GM19099 (cell line): Measurements from ENCODE around the gene HEPACAM.

Experiments used
- POLR2A ChIP-seq: IDR thresholded peaks from 3 replicates; pipeline ENCODE4 v1.6.1; 2011; ENCODE audit warnings: low read depth; ENCODE audit not compliant: insufficient read length; ENCODE audit errors: extremely low read depth

The HEPACAM gene

GRCh38 chr11:124923296-124923695 lies 12.6 kb downstream of the HEPACAM start:
- no peak for TF ChIP-seq POLR2A

DNA sequence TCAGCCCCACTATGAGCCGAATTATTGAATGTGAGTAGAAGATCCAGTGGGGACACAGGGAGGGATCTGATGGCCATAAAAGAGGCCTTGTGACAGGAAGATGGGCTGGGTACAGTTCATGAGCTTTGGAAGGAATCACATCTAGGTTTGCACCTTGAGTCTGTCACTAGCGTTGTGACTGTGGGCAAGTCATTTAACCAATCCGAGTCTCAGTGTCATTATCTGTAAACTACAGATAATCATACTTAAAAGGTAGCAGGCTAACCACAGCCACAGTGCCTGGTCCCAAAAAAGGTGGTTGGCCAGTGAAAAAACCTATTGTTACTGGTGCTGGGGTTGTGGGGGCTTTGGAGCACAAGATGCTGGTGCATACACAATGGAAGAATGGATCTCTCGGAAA lies 13.0 kb downstream of the HEPACAM start:
- no peak for TF ChIP-seq POLR2A

- TF ChIP-seq POLR2A: no peak
Observed at GRCh38 chr11:124920870-124921609, 14.8 kb downstream of the HEPACAM start.

DNA sequence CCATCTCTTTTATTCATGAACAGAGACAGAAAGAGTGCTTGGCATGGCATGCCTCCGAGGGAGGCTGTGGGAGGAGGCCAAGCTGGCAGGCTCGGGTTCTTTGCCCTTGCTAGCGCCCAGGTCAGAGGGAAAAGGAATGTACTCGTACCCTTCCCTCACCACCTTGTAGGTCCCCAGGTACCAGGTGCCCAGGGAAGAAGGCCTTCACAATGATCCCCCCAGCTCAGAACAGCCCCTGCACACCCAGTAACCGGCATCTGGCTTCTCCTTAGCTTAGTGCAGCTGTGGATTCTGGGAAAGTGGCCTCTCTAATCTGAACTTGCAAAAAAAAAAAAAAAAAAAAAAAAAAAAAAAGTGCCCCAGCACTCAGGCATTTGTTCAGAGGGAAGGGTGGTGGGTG lies 15.5 kb downstream of the HEPACAM start:
- no peak for TF ChIP-seq POLR2A

DNA sequence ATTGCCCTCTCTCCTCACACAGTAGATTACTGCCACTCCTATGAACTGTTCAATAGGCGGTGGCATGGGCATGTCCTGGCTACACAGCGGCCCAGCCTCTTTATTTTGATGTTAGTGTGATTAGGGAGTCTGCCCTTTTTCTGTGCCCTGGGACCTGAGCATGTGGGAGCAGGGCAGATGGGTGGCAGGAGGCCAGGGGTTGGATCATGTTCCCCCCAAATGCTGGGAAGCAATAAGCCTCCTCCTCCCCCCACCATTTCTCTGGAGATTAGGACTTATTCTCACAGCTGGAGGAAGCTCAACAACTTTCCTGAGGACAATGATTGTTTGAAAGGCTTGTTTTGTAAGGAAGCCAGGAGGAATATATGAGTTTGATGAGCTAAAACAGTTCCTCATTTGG lies 15.9 kb downstream of the HEPACAM start:
- TF ChIP-seq POLR2A: no peak

GRCh38 chr11:124918950-124919349 lies 16.9 kb downstream of the HEPACAM start, which contains the start of gene HEPN1:
Gene HEPN1, plus strand, starts transcription at chr11:124919250.
- no peak for TF ChIP-seq POLR2A

DNA sequence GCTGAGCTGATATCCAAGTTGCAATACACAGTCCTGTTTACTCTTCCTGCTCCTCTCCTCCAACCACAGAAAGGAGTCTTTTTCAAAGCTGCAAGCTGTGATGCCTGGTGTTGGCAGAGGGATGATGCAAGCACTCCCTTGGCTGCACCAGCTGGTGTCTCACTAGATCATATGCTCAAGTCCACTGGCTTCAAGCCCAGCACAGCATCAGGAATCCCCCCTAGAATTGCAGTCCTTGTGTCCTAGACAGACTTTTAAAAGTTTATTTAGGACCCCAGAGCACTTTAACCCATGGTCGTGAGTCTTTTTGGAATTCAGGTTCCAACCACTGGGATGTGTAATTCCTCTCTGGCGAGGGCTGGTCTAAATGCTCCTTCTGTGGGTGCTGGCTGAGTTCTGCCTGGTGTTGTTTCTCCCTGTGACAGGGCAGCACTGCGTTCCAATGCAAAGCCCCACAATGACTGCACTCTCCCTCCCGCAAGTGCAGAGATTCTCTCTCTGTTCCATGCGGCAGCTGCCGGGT lies 18.7 kb downstream of the HEPACAM start:
- TF ChIP-seq POLR2A: no peak

DNA sequence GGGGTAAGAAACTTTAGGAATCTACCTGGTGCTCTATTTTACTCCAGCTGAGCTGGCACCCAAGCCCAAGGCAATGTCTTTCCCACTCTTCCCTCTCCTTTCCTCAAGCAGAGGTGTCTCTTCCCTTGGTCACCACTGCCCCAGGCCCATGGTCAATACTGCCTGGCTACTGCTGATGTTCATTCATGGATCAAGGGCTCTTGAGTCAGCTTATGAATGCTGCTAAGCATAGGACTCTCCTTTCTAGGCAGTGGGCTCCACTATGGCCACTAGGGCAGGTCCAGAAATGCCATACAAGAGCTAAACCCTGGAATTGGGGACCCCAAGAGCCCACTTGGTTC lies 19.5 kb downstream of the HEPACAM start:
- no peak for TF ChIP-seq POLR2A

GRCh38 chr11:124915541-124916369 lies 20.1 kb downstream of the HEPACAM start:
- no peak for TF ChIP-seq POLR2A

DNA sequence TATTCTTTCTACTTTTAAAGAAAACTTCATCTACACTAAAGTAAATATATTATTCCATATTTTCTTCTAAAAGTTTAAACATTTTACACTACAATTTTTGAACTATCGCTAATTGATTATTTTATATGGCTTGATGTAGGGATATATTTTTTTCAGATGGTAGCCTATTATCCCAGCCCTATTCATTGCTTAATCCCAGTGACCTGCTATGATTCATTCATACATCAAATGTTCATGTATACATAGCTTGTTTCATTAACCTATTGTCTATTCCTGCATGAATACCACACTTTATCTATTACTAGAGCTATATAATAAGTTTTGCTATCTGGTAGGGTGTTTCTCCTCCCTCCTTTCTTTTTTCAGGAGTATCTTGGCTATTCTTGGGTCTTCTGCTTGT lies 33.2 kb downstream of the HEPACAM start:
- TF ChIP-seq POLR2A: no peak

DNA sequence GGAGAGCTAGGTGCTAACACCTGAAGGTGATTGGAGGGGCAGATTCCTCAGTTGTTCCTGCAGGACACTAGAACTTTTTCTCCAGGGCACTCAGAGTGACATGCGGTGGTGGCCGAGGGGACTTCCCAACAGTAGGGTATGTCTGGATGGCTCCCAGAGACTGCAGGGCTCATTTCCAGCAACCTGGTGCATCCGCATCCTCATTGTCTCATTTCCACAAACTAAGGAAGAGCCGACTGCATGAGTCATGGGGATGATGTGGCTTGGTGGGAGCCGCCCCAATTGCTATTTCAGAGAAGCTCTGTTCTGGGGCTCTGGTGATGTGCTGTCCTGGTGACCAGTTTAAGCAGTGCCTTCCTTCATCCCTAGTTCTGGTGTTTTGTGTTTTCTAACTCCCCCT lies 35.4 kb downstream of the HEPACAM start:
- no peak for TF ChIP-seq POLR2A

DNA sequence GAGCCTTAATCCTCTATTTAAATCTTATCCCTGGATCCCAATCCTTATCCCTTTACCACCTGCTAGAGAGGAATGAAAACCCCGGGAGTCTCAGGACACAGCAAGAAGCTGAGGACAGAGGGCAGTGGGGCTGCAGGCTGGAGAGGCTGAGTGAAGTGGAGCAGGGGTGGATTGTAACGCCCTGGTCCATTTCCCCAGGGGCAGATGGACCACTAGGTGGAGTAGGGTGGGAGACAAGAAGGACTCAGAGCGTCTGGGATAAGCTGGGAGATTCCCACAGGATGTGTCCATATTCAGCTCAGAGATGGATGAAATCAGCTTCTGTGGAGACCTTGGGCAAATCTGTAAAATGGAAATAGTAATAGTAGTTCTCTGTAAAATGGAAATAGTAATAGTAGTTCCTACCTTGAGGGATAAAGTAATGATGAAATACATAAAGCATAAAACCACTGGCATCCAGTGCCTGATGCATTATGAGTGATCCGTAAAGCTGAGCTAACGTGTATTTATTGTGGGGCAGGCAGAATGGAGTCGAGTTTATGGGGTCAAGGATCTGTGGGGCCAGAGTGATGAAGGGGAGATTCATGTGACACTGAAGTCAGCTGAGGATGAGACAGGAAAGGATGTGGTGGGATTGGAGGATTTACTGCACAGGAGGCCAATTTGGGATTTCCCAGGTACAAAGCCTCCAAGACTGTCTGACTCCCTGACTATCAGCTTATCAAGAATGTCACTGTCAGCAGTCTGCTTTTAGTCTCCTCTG lies 36.3 kb downstream of the HEPACAM start:
- no peak for TF ChIP-seq POLR2A

GRCh38 chr11:124898711-124899110 lies 37.1 kb downstream of the HEPACAM start:
- TF ChIP-seq POLR2A: no peak

GRCh38 chr11:124898263-124898680 lies 37.6 kb downstream of the HEPACAM start:
- no peak for TF ChIP-seq POLR2A

GRCh38 chr11:124897674-124898262 lies 38.1 kb downstream of the HEPACAM start, which contains the start of gene ROBO4:
Gene ROBO4, minus strand, starts transcription at chr11:124897865. Its CDS starts 70 bp downstream, at chr11:124897795.
- TF ChIP-seq POLR2A: no peak
